ENCODE data around the gene PRPF39. TPM values are rescaled to one million over a fixed set of nuclear protein-coding genes. Genes with fewer than 3 reads are reported as not detected.

Gene PRPF39
- total RNA-seq, 1 experiment from 2014 or later = 59.8 TPM

GRCh38 chr14:45096218-45096617, 12.3 kb downstream of the PRPF39 start:
- H4K8ac ChIP-seq (replicated peaks; ENCODE audit: insufficient read length, low read depth, low read length) = no peak overlapping the region
- Mint-ChIP-seq H3K27ac (no peak overlapping the region), H3K36me3 (ENCODE audit: insufficient read depth in 1 of 3, low read depth in 3 of 3) (peaks cover 29 to 65% (median 62%) of the 10 kb centered on the region in 3 experiments)

More at GRCh38 chr14:45096218-45096617, 12.3 kb downstream of the PRPF39 start:
- H4K5ac ChIP-seq (ENCODE audit: insufficient read length, low read depth, low read length) = no peak overlapping the region
- no peak for TF ChIP-seq CTCF (conservative IDR thresholded peaks at IDR 0.05)
- H3K9ac ChIP-seq (ENCODE audit: extremely low read depth, insufficient read length, low read length) = no peak overlapping the region
- H2AFZ ChIP-seq (ENCODE audit: low read length) = no peak overlapping the region
- H3K9me3 ChIP-seq (ENCODE audit: control insufficient read depth, low read depth, low read length) = no peaks in the 10 kb centered on the region
- H3K79me2 ChIP-seq (ENCODE audit: insufficient read depth, low read length) = peaks cover 6% of the 10 kb centered on the region; the same call in 1 of the 2 replicates
- H4K91ac ChIP-seq (ENCODE audit: insufficient read length, low read depth, low read length) = no peak overlapping the region
- no peak for DNase-seq
- no peaks in the 10 kb centered on the region for H3K27me3 ChIP-seq (ENCODE audit: insufficient read depth, low read length)
- H4K20me1 ChIP-seq (ENCODE audit: control insufficient read depth, insufficient read depth, insufficient read length) = no peaks in the 10 kb centered on the region
- no CpG with 5 or more reads among the region's 4 CpGs for WGBS (ENCODE audit: extremely low coverage, insufficient read length, low lambda C conversion rate)
- H3K18ac ChIP-seq (ENCODE audit: insufficient read length, low read depth, low read length) = no peak overlapping the region
- Mint-ChIP-seq H3K27me3 (ENCODE audit: low read depth) (no peaks in the 10 kb centered on the region), H3K4me1 (no peaks in the 10 kb centered on the region), H3K4me3 (no peak overlapping the region), H3K9me3 (no peaks in the 10 kb centered on the region)
- H3K4ac ChIP-seq (ENCODE audit: low read depth, low read length) = no peak overlapping the region
- no peaks in the 10 kb centered on the region for H3K23me2 ChIP-seq (ENCODE audit: insufficient read length, low read depth, low read length, poor library complexity, severe bottlenecking)
- H2BK20ac ChIP-seq (ENCODE audit: low read depth, low read length, poor library complexity, severe bottlenecking) = no peak overlapping the region
- H3K14ac ChIP-seq (ENCODE audit: insufficient read depth, low read length) = no peak overlapping the region
- no peak overlapping the region for H2BK15ac ChIP-seq (ENCODE audit: low read depth, low read length)
- H3K56ac ChIP-seq (ENCODE audit: insufficient read length, low read depth, low read length) = no peak overlapping the region
- no peak overlapping the region for H2BK12ac ChIP-seq (ENCODE audit: insufficient read length, low read depth, low read length)
- H3K4me2 ChIP-seq (ENCODE audit: insufficient read depth, insufficient read length, low read length) = no peak overlapping the region
- no peak overlapping the region for H2BK5ac ChIP-seq (ENCODE audit: insufficient read length, low read length)
- H3K4me1 ChIP-seq (ENCODE audit: insufficient read depth, low read length) = no peaks in the 10 kb centered on the region
- no peak overlapping the region for H2AK5ac ChIP-seq (ENCODE audit: insufficient read length, low read length)
- H2BK120ac ChIP-seq (ENCODE audit: low read depth, low read length, poor library complexity, severe bottlenecking) = no peak overlapping the region
- no peak overlapping the region for H3K27ac ChIP-seq (ENCODE audit: insufficient read length, low read depth, low read length)
- no peak overlapping the region for H3K23ac ChIP-seq (ENCODE audit: insufficient read length, low read depth, low read length)
- H3T11ph ChIP-seq (ENCODE audit: low read length) = no peak overlapping the region
- H3K79me1 ChIP-seq (ENCODE audit: insufficient read depth, low read depth, low read length, poor library complexity, severe bottlenecking) = no peaks in the 10 kb centered on the region

Data from H9 (cell line).